Spleen (tissue), 11 donors: ENCODE measurements around the gene PTK7. TPM values are rescaled to one million over a fixed set of nuclear protein-coding genes. Genes with fewer than 3 reads are reported as not detected.
A peak's percentile ranks its signal among the peaks of the same experiment; 100 is the strongest.

Experiments
- DNase-seq: peaks from one replicate; pipeline ENCODE4 v3.0.0-alpha.2; 2020
- H3K27ac ChIP-seq, 8 donors: fragments of 200-600 bp; sonication (generic) in 7 of 8; 1 replicate in 4 of 8; 2 replicates in 4 of 8; pipeline versions ENCODE4 v1.5.0 to v1.8.0; 2016 to 2021; ENCODE audit warnings: inconsistent platforms in 4 of 8, mild to moderate bottlenecking in 4 of 8, moderate library complexity in 1 of 8
- H3K27me3 ChIP-seq, 7 donors: fragments of 200-600 bp; sonication (generic) in 6 of 7; replicated peaks in 1 of 7; 1 replicate in 4 of 7; 2 replicates in 3 of 7; pipeline versions ENCODE4 v1.5.0 to v1.8.0; 2016 to 2021; ENCODE audit warnings: inconsistent platforms in 3 of 7, mild to moderate bottlenecking in 1 of 7
- H3K36me3 ChIP-seq, 6 donors: fragments of 200-600 bp; sonication (generic) in 5 of 6; 1 replicate in 4 of 6; 2 replicates in 2 of 6; pipeline versions ENCODE4 v1.5.0 to v1.8.0; 2016 to 2021; ENCODE audit warnings: inconsistent platforms in 2 of 6
- H3K4me1 ChIP-seq, 6 donors: fragments of 200-600 bp; sonication (generic) in 5 of 6; 1 replicate in 3 of 6; 2 replicates in 3 of 6; pipeline versions ENCODE4 v1.5.0 to v1.8.0; 2016 to 2021; ENCODE audit warnings: inconsistent platforms in 3 of 6
- H3K4me3 ChIP-seq, 8 donors: fragments of 200-600 bp; sonication (generic) in 7 of 8; 1 replicate in 4 of 8; 2 replicates in 4 of 8; pipeline versions ENCODE4 v1.5.0 to v1.8.0; 2016 to 2021; ENCODE audit warnings: inconsistent platforms in 4 of 8, mild to moderate bottlenecking in 4 of 8, moderate library complexity in 2 of 8
- H3K9me3 ChIP-seq, 8 donors: fragments of 200-600 bp; sonication (generic) in 7 of 8; 1 replicate in 4 of 8; 2 replicates in 4 of 8; pipeline versions ENCODE4 v1.5.0 to v1.8.0; 2016 to 2021; ENCODE audit warnings: inconsistent platforms in 4 of 8
- CTCF ChIP-seq, 11 experiments: fragments of 200-600 bp in 7 of 11; fragments of 450-650 bp in 4 of 11; sonication (generic) in 4 of 11; IDR thresholded peaks in 8 of 11; conservative IDR thresholded peaks in 3 of 11; 1 replicate in 7 of 11; 2 replicates in 4 of 11; pipeline versions ENCODE4 v1.4.0 to v1.8.0; 2016 to 2021; ENCODE audit warnings: antibody characterized with exemption in 11 of 11, inconsistent platforms in 4 of 11, mild to moderate bottlenecking in 1 of 11
- POLR2A ChIP-seq, 3 donors: fragments of 450-650 bp; IDR thresholded peaks; one replicate each; pipeline ENCODE4 v1.5.1; 2017; ENCODE audit warnings: antibody characterized with exemption in 3 of 3, mild to moderate bottlenecking in 1 of 3
- POLR2AphosphoS5 ChIP-seq, 3 donors: sonication (generic); formaldehyde crosslinking; IDR thresholded peaks; one replicate each; pipeline ENCODE4 v1.5.1; 2017; ENCODE audit warnings: antibody characterized with exemption in 3 of 3
- WGBS, 5 donors: extraction: QIAGEN DNeasy Blood & Tissue Kit in 3 of 5; methylation state at CpG; one replicate each; pipeline versions ENCODE4 v1.1.5 to v1.1.7; 2013 to 2018; 5-methylcytosine and 5-hydroxymethylcytosine counted together
- intact Hi-C: fragments of 100-400 bp; cut with DNase I; formaldehyde crosslinking; loops from one replicate; pipeline ENCODE4 v1.15.0; 2023; ENCODE audit warnings: low total_unique reads
- polyA plus RNA-seq, 3 donors: library from polyadenylated mRNA; stranded (reverse); fragments of 200-250 nt; gene quantifications; one replicate each; pipeline ENCODE4 v1.2.1, GENCODE V29; 2013
- total RNA-seq, 7 donors: library from RNA; depleted of rRNA in 3 of 7; stranded (reverse); fragments of >200 nt in 3 of 7; fragmentation: NEBNext Ultra II Directional in 4 of 7; extraction: Animal tissue kit (Norgen Biotek cat#: 25700) in 4 of 7; gene quantifications; one replicate each; pipeline versions ENCODE4 v1.1.0 to v1.2.1, GENCODE V29; 2016 to 2021
- donor health status: healthy with polysubstance abuse.
- donor health status: DM: no; HTN: no; CAD: no; lungs with moderate emphysema.
- donor health status: DM: no; HTN: no; CAD: no.
- donor health status: Bipolar disorder and iron deficiency.
- donor health status: healthy.
- donor health status: DM: no; HTN: no; CAD: no.
- donor health status: DM: yes; HTN: yes; CAD: no.

Gene PTK7
- total and polyA plus RNA-seq, 10 donors: 6.0 to 66.4 (median 25.9) TPM

GRCh38 chr6:43180985-43181384 is 104.9 kb downstream of the PTK7 start:
- Histone ChIP-seq H3K27ac (peak overlapping the region in 4 of 8 donors; percentile 26 to 90 (median 88)), H3K36me3 (peaks cover 0 to 71% (median 54%) of the 10 kb centered on the region in 6 donors), H3K4me3 (peak overlapping the region in 2 of 8 donors; percentile 83 to 86), H3K4me1 (peaks cover 22 to 65% (median 43%) of the 10 kb centered on the region in 6 donors), H3K9me3 (no peaks in the 10 kb centered on the region), H3K27me3 (no peaks in the 10 kb centered on the region)
- DNase-seq: no peak
- intact Hi-C loops: no loop called here
- TF ChIP-seq CTCF (IDR thresholded peaks at IDR 0.05 in 8 of 11, conservative IDR thresholded peaks at IDR 0.05 in 3 of 11) (no peak), POLR2AphosphoS5 (IDR thresholded peaks at IDR 0.05) (no peak), POLR2A (IDR thresholded peaks at IDR 0.05) (no peak)
- WGBS, 5 donors: 59 to 70% (median 65%) methylated on average over 5 of the region's 5 CpGs

GRCh38 chr6:43181621-43181941 is 105.5 kb downstream of the PTK7 start:
- H3K27ac ChIP-seq: peak overlapping the region; percentile 57 to 90 (median 80)
- no peaks in the 10 kb centered on the region for H3K9me3 ChIP-seq
- peak overlapping the region; percentile 61 to 86 (median 80) for H3K4me3 ChIP-seq
- no peak for DNase-seq
- H3K27me3 ChIP-seq: no peaks in the 10 kb centered on the region
- H3K36me3 ChIP-seq: peaks cover 0 to 71% (median 54%) of the 10 kb centered on the region in 6 donors
- TF ChIP-seq POLR2AphosphoS5 (IDR thresholded peaks at IDR 0.05) (no peak), CTCF (IDR thresholded peaks at IDR 0.05 in 8 of 11, conservative IDR thresholded peaks at IDR 0.05 in 3 of 11) (no peak), POLR2A (IDR thresholded peaks at IDR 0.05) (no peak)
- H3K4me1 ChIP-seq: peaks cover 21 to 64% (median 38%) of the 10 kb centered on the region in 6 donors
- WGBS, 5 donors: 49 to 63% (median 58%) methylated on average over 9 of the region's 9 CpGs
- intact Hi-C loops: no loop called here

- Histone ChIP-seq H3K9me3 (no peaks in the 10 kb centered on the region), H3K4me1 (peaks cover 21 to 61% (median 37%) of the 10 kb centered on the region in 6 donors), H3K4me3 (peak within 1 kb of the TSS; percentile 61 to 86 (median 80)), H3K36me3 (peaks cover 0 to 71% (median 54%) of the 10 kb centered on the region in 6 donors), H3K27ac (peak within 1 kb of the TSS; percentile 57 to 90 (median 80)), H3K27me3 (no peaks in the 10 kb centered on the region)
- peak; percentile 98 for DNase-seq
- WGBS, 5 donors: 1 to 2% (median 2%) methylated on average over 17 to 51 of the region's 51 CpGs
- intact Hi-C loops: no loop called here
- TF ChIP-seq POLR2AphosphoS5 (IDR thresholded peaks at IDR 0.05) (peak; percentile 97 to 98 (median 97)), POLR2A (IDR thresholded peaks at IDR 0.05) (peak in 2 of 3 donors; percentile 26 to 38), CTCF (IDR thresholded peaks at IDR 0.05 in 8 of 11, conservative IDR thresholded peaks at IDR 0.05 in 3 of 11) (peak in 2 of 11 experiments; percentile 16 to 24)
Observed at GRCh38 chr6:43181942-43182860, 106.1 kb downstream of the PTK7 start, which contains the start of gene CUL9. Gene CUL9, plus strand, starts transcription at chr6:43182196. Its CDS starts 2,115 bp downstream, at chr6:43184311.

GRCh38 chr6:43183441-43183840 is 107.3 kb downstream of the PTK7 start:
- TF ChIP-seq POLR2A (IDR thresholded peaks at IDR 0.05) (no peak), CTCF (IDR thresholded peaks at IDR 0.05 in 8 of 11, conservative IDR thresholded peaks at IDR 0.05 in 3 of 11) (no peak), POLR2AphosphoS5 (IDR thresholded peaks at IDR 0.05) (no peak)
- Histone ChIP-seq H3K27ac (peak overlapping the region in 3 of 8 donors; percentile 87 to 90 (median 89)), H3K9me3 (no peaks in the 10 kb centered on the region), H3K27me3 (no peaks in the 10 kb centered on the region), H3K4me3 (peak overlapping the region in 1 of 8 donors; percentile 86), H3K4me1 (peaks cover 21 to 61% (median 37%) of the 10 kb centered on the region in 6 donors), H3K36me3 (peaks cover 0 to 71% (median 54%) of the 10 kb centered on the region in 6 donors)
- intact Hi-C loops: no loop called here
- 90 to 98% (median 95%) methylated on average over 4 of the region's 4 CpGs for WGBS, 5 donors
- DNase-seq: no peak
